Muscle layer of duodenum (tissue), 2 donors: ENCODE results near the gene TFF3.

ENCODE experiments used
- H3K27ac ChIP-seq: one replicate; pipeline ENCODE4 v1.7.0; 2013; ENCODE audit warnings: mild to moderate bottlenecking, low read length
- H3K27me3 ChIP-seq: one replicate; pipeline ENCODE4 v1.7.0; 2013; ENCODE audit warnings: low read depth, mild to moderate bottlenecking, control low read depth, low read length
- H3K36me3 ChIP-seq, 2 donors: one replicate each; pipeline ENCODE4 v1.7.0; 2013; ENCODE audit warnings: low read length in 2 of 2, control low read depth in 1 of 2, mild to moderate bottlenecking in 1 of 2; ENCODE audit not compliant: insufficient read depth in 2 of 2, control insufficient read depth in 1 of 2
- H3K4me1 ChIP-seq, 2 donors: one replicate each; pipeline ENCODE4 v1.7.0; 2013; ENCODE audit warnings: low read length in 2 of 2, mild to moderate bottlenecking in 2 of 2, control low read depth in 1 of 2, moderate library complexity in 1 of 2; ENCODE audit not compliant: insufficient read depth in 2 of 2, control insufficient read depth in 1 of 2
- H3K4me3 ChIP-seq, 2 donors: one replicate each; pipeline ENCODE4 v1.7.0; 2013; ENCODE audit warnings: low read length in 2 of 2, low read depth in 1 of 2, mild to moderate bottlenecking in 1 of 2
- H3K9me3 ChIP-seq, 2 donors: one replicate each; pipeline ENCODE4 v1.7.0; 2013; ENCODE audit warnings: low read length in 2 of 2, control low read depth in 1 of 2, mild to moderate bottlenecking in 1 of 2; ENCODE audit not compliant: control insufficient read depth in 1 of 2
- donor health status: healthy.

TFF3 gene

DNA sequence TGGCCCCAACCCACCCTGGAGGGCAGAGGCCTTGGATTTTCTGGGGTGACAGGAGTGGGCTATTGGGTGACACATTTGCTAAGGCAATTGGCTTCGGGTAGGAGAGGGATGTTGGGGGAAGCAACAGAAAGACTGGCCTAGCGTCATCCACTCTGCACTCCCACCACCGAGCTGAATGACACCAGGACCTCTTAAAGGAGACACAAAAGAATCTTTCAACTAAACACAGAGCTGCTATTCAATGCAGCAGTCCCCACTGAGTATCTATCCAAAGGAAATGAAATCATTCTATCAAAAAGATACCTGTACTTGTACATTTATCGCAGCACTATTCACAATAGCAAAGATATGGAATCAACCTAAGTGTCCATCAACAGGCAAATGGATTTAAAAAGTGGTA is 29.4 kb upstream of the TFF3 start:
- H3K4me3 ChIP-seq = no peak overlapping the region
- H3K27me3 ChIP-seq = peaks cover 6% of the 10 kb centered on the region
- no peaks in the 10 kb centered on the region for H3K36me3 ChIP-seq
- no peaks in the 10 kb centered on the region for H3K4me1 ChIP-seq
- H3K27ac ChIP-seq = no peak overlapping the region
- no peaks in the 10 kb centered on the region for H3K9me3 ChIP-seq

DNA sequence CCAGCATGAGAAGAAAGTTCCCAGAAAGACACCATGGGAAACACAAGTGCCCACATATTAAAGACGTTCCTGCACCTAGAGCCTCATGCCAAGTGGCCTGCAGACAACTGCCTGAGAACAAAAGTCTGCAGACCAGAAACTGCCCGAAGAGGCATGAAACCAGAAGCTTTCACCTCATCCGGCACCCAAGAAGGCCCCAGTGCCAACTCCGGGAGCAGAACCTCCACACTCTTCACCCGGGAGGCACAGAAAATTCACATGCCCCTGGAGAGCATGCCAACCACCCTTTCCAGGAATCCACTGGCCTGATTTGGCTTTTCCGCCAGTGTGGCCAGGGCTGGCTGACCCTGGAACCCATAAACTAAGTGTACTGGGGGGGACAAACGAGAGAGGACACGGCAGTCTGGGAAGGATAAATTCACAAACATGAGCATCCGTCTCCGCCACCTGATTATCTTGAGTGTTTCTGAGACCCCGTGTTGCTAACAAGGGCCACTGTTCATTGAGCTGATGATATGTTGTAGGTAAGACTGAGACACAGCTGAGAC is 28.8 kb upstream of the TFF3 start:
- Histone ChIP-seq H3K36me3 (no peaks in the 10 kb centered on the region), H3K4me3 (no peak overlapping the region), H3K4me1 (no peaks in the 10 kb centered on the region), H3K27me3 (peaks cover 6% of the 10 kb centered on the region), H3K9me3 (no peaks in the 10 kb centered on the region), H3K27ac (no peak overlapping the region)

DNA sequence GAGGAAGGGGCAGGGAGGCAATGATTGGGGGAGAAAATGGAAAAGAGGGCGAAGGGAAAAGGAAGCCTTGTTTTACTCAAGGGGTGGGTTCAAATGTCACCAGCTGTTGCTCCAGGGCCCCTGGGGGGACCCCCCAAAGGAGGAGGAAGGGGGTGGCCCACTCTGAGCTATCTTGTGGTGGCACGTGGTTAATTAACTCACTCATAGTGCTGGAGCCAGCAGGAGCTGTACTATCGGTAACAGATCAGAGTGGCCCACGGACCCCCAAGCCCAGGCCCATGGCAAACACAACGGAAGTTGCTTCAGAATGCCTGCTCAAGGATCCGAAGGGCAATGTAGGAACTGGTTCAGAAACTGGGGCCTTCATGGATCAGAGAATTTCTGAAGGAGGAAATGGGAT is 28.3 kb upstream of the TFF3 start:
- Histone ChIP-seq H3K9me3 (no peaks in the 10 kb centered on the region), H3K4me1 (no peaks in the 10 kb centered on the region), H3K27me3 (peaks cover 2% of the 10 kb centered on the region), H3K4me3 (no peak overlapping the region), H3K27ac (no peak overlapping the region), H3K36me3 (no peaks in the 10 kb centered on the region)

DNA sequence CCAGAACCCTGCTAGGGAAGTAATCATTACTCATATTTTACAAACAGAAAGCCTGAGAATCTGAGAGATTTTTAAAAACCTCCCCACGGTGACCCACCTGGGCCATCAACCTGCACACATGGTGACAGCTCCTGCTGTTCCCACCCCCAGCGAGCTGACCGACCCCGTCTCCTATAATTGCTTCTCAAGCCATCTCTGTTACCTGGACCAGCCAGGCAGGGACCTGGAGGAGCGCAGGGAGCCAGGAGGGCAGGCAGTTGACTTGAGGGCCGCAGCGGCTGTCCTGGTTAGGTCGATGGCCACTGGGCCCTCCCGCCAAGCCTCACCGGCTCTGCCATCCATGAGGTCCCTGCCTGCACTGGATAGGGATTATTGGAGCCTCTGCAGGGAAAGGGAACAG is 27.9 kb upstream of the TFF3 start:
- H3K27ac ChIP-seq = no peak overlapping the region
- no peaks in the 10 kb centered on the region for H3K9me3 ChIP-seq
- no peak overlapping the region for H3K4me3 ChIP-seq
- no peaks in the 10 kb centered on the region for H3K36me3 ChIP-seq
- H3K4me1 ChIP-seq = no peaks in the 10 kb centered on the region
- no peaks in the 10 kb centered on the region for H3K27me3 ChIP-seq

DNA sequence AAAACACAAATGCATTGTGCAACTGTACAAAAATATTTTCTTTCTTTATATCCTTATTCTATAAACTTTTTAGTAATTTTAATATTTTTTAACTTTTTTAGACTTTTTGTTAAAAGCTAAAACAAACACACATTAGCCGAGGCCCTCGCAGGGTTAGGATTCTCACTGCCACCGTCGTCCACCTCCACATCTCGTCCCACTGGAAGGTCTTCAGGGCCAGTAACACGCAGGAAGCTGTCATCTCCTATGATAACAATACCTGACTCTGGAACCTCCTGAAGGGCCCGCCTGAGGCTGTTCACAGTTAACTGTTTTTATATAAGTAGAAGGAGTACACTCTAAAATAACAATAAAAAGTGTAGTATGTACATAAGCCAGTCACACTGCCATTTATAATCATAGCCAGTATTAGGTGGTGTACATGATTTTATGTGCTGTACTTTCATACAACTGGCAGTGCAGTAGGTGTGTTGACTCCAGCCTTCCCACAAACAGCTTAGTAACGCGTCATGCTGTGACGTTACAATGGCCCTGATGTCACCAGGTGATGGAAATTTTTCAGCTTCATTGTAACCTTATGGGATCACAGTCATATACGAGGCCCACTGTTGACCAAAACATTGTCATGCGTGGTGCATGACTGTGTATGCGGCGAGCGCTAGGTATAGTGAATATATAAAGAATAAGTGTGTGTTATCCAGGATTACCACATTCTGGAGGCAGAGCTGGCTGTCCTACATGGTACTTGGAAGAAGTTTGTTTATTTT is 26.8 kb upstream of the TFF3 start:
- H3K9me3 ChIP-seq = no peaks in the 10 kb centered on the region

DNA sequence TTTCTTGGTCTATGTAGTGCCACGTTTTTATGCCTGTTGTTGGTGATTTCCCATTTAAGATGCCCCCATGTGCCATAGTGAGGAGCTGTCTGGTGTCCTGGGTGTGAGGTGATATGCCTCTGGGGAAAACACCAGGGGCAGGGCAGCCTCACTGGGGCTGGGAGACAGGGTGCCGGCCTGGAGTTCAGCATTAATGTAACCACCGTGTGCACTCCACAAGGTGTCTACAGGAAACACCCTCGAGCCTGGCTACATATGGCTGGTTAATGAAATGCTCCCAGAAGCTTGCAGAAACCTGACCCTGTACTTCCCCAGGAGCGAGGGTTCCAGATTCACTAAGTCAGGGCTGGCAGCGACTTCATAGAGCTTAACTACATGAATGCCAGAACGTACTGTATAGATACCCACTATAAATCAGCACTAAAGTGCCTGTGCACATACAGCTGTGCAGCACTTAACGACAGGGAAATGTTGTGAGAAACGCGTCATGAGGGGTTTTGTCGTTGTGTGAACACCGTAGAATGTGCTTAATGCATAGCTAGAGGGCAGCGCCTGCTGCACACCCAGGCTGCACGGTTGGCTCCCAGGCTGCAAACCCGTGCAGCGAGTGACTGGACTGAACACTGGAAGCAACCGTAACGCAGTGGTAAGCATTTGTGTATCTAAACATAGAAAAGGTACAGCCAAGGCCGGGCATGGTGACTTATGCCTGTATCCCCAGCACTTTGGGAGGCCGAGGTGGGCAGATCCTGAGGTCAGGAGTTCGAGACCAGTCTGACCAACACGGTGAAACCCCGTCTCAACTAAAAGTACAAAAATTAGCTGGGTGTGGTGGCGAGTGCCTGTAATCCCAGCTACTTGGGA is 25.2 kb upstream of the TFF3 start:
- Histone ChIP-seq H3K36me3 (no peaks in the 10 kb centered on the region), H3K4me1 (peaks cover 0 to 7% of the 10 kb centered on the region in 2 donors), H3K27me3 (no peaks in the 10 kb centered on the region), H3K27ac (no peak overlapping the region), H3K9me3 (no peaks in the 10 kb centered on the region), H3K4me3 (no peak overlapping the region)

More for the DNA sequence above, 26.8 kb upstream of the TFF3 start:
- H3K27ac ChIP-seq = no peak overlapping the region
- H3K4me1 ChIP-seq = peaks cover 0 to 3% of the 10 kb centered on the region in 2 donors
- H3K36me3 ChIP-seq = no peaks in the 10 kb centered on the region
- H3K27me3 ChIP-seq = no peaks in the 10 kb centered on the region
- no peak overlapping the region for H3K4me3 ChIP-seq

DNA sequence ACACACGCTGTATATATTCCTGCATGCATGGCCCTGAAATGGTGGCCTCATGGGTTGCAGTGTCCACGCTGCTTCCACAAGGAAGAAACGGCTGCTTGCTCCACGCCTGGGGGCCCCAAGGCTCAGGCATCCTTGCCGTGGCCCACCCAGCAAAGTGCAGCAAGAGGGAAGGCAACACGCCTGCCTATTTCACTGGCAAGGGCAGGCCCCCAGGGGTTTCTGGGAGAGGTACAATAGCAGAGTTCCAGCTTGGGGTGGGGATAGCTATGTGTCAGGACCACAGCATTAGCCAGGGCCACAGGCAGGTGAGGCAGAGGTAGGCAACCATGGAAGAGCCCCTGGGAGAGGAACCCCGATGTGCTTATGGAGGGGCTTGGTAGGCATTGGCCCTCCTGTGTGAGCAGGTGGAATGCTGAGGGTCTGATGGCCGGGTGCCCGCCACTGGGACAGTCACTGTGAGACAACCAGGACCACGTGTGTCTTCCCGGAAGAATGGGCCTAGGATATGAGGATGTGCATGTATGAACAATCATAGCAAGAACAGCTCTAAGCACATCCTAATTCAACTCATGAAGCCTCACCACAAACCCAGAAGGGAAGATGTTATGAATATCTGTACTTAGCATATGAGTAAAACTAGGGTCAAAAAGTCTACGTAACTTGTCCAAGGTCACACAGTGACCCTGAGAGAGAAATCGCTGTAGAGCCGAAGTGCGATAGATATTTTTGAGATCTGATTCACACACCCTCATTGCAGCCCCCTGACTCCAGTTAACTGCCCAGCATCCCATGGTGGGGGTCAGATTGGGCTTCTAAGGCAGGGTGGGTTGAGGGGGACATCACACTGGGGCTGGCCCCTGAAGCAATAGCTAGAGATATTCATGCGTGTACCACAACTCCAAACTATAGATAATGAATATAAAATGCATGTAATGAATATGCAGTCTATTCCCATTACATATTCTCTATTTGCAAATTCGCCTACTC is 23.8 kb upstream of the TFF3 start:
- peaks cover 0 to 7% of the 10 kb centered on the region in 2 donors for H3K4me1 ChIP-seq
- H3K36me3 ChIP-seq = no peaks in the 10 kb centered on the region
- no peaks in the 10 kb centered on the region for H3K27me3 ChIP-seq
- H3K9me3 ChIP-seq = no peaks in the 10 kb centered on the region
- no peak overlapping the region for H3K4me3 ChIP-seq
- H3K27ac ChIP-seq = no peak overlapping the region

DNA sequence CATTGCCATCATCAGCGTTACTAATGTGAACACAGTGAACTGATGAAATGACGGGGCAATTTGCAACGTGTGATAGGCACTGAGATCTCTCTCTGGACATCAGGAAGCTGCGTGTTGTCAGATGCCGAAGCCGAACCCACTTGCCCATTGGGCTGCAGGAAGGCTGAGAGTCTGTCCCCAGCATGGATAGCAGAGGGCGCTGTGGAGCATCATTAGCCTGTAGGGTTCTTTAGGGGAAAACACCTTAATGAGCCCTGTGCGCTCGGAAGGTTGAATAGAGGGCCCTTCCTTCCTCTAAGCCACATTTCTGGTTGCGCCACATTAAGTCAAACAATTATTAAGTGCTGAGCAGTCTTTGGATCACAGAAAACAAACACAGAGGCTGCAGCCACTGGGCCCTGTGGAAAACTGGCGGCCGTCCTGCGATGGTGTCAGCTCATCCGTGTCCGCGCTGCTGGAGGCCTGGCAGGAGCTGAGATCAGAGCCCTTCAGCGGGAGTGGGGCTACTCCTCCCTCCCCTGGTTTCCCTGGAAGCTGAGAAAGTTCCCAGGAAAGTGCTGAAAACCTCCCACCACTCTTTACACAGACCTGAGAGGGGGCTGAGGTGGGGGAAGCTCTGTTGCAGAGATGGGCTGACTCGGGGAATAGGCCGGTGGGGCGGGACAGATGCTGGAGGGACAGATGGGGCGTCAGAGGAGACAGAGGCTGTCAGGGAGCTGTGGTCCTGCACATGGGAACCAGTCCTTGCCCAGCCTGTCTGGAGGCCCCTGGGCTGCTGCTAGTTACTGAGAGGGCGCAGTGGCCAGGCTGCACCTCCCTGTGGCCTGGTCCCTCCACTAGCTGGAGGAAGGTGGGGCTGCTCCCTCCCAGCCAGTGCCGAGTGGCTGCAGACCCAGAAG is 22.9 kb upstream of the TFF3 start:
- H3K4me3 ChIP-seq = no peak overlapping the region
- H3K27ac ChIP-seq = no peak overlapping the region
- no peaks in the 10 kb centered on the region for H3K9me3 ChIP-seq
- no peaks in the 10 kb centered on the region for H3K36me3 ChIP-seq
- H3K27me3 ChIP-seq = no peaks in the 10 kb centered on the region
- H3K4me1 ChIP-seq = peaks cover 0 to 7% of the 10 kb centered on the region in 2 donors

DNA sequence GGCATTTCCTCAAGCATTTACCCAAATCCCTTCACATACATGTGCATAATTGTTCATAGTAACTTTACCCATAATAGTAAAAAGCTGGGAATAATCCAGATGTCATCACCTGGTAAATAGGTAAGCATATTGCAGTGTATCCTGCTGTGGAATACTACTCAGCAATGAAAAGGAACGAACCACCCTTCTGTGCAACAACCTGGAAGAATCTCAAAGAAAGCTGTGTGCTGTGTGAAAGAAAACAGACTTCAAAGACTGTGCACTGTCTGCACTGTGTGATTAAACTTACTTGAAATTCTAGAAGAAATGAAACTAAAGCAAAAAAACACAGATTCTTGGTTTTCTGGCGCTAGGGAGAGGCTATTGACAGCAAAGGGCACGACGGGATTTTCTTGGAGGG is 22.1 kb upstream of the TFF3 start:
- Histone ChIP-seq H3K9me3 (no peaks in the 10 kb centered on the region), H3K27me3 (no peaks in the 10 kb centered on the region), H3K36me3 (no peaks in the 10 kb centered on the region), H3K4me1 (peaks cover 0 to 7% of the 10 kb centered on the region in 2 donors), H3K27ac (no peak overlapping the region), H3K4me3 (no peak overlapping the region)

DNA sequence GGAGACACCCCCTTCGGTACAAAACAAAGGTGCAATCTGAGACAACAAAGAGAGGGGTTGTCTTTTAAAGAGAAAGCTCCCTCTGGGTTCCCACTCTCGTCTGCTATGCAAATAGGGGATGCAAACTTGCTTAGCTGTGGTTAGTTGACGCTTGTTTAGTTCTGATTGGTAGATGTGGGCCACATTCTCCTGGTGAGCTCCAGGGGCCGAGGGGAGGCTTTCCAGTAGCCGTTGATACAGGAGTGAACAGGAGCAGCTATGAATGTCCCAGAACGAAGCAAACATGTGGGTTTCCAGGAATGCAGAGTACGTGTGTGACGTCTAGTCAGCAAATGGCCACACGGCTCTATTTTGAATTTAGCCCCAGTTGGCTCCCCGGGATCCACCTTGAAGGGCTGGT is 20.8 kb upstream of the TFF3 start:
- Histone ChIP-seq H3K4me1 (peaks cover 0 to 7% of the 10 kb centered on the region in 2 donors), H3K36me3 (no peaks in the 10 kb centered on the region), H3K27me3 (no peaks in the 10 kb centered on the region), H3K9me3 (peaks cover 0 to 7% of the 10 kb centered on the region in 2 donors), H3K27ac (no peak overlapping the region), H3K4me3 (no peak overlapping the region)
